ENCODE data around the gene MMP23B. TPM values are rescaled to one million over a fixed set of nuclear protein-coding genes. Genes with fewer than 3 reads are reported as not detected.

Gene MMP23B
- total and polyA plus RNA-seq, 2 donors from 2014 or later = 4.0 to 7.1 TPM

DNA sequence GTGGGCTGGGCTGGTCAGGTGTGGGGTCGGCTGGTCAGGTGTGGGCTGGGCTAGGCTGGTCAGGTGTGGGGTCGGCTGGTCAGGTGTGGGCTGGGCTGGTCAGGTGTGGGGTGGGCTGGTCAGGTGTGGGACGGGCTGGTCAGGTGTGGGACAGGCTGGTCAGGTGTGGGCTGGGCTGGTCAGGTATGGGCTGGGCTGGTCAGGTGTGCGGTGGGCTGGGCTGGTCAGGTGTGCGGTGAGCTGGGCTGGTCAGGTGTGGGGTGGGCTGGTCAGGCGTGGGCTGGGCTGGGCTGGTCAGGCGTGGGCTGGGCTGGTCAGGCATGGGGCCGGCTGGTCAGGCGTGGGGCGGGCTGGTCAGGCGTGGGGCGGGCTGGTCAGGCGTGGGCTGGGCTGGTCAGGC is 25.7 kb upstream of the MMP23B start:
- intact Hi-C loops (cut with DNase I) = no loop called here
- FAIRE-seq (no peak), DNase-seq (peak in 1 of 5 donors; percentile 47)
- H3K9me3 ChIP-seq (ENCODE audit: control insufficient read depth in 2 of 3, insufficient read depth in 1 of 3, low read length in 3 of 3) = no peaks in the 10 kb centered on the region
- H3K9ac ChIP-seq (ENCODE audit: low read length in 3 of 3) = no peak overlapping the region
- H3K4me1 ChIP-seq (ENCODE audit: control insufficient read depth in 2 of 3, insufficient read depth in 2 of 3, low read depth in 1 of 3, low read length in 3 of 3) = no peaks in the 10 kb centered on the region
- H3K27ac ChIP-seq (ENCODE audit: low read depth in 2 of 2, low read length in 2 of 2) = no peak overlapping the region
- H3K36me3 ChIP-seq (ENCODE audit: control insufficient read depth in 2 of 3, insufficient read depth in 3 of 3, low read length in 3 of 3) = no peaks in the 10 kb centered on the region
- no peaks in the 10 kb centered on the region for H3K27me3 ChIP-seq (ENCODE audit: control insufficient read depth, insufficient read depth, low read length)
- no peak for TF ChIP-seq CTCF (IDR thresholded peaks at IDR 0.05; ENCODE audit: borderline replicate concordance, extremely low read depth, insufficient read depth)
- H3K4me3 ChIP-seq (ENCODE audit: low read length in 3 of 3) = no peak overlapping the region

DNA sequence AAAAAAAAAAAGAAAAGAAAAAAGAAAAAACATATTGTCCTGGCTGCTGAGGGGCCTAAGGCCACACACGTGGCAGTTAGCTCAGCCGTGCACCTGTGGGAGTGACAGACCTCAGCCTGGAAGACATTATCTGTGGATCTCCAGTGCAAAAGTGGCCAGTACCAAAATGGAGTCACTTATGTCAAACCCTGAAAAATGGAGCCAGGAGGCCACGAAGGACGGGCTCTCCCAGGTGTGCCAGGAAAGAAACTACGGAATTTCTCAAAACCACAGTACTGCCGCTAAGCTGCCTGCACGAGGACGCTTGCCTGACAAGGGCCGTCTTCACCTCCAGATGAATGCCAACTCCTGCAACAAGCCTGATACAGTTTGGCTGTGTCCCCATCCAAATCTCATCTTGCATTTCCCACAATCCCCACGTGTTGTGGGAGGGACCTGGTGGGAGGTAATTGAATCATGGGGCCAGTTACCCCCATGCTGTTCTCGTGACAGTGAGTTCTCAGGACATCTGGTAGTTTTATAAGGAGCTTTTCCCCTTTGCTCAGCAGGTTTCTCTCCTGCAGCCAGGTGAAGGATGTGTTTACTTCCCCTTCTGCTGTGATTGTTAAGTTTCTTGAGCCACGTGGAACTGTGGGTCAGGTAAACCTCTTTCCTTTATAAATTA is 22.0 kb upstream of the MMP23B start:
- TF ChIP-seq CTCF (IDR thresholded peaks at IDR 0.05; ENCODE audit: borderline replicate concordance, extremely low read depth, insufficient read depth) = no peak
- Histone ChIP-seq H3K27me3 (ENCODE audit: control insufficient read depth, insufficient read depth, low read length) (no peaks in the 10 kb centered on the region), H3K4me1 (ENCODE audit: control insufficient read depth in 2 of 3, insufficient read depth in 2 of 3, low read depth in 1 of 3, low read length in 3 of 3) (peaks cover 0 to 13% (median 10%) of the 10 kb centered on the region in 3 donors), H3K36me3 (ENCODE audit: control insufficient read depth in 2 of 3, insufficient read depth in 3 of 3, low read length in 3 of 3) (no peaks in the 10 kb centered on the region), H3K9me3 (ENCODE audit: control insufficient read depth in 2 of 3, insufficient read depth in 1 of 3, low read length in 3 of 3) (no peaks in the 10 kb centered on the region), H3K4me3 (ENCODE audit: low read length in 3 of 3) (no peak overlapping the region), H3K9ac (ENCODE audit: low read length in 3 of 3) (no peak overlapping the region), H3K27ac (ENCODE audit: low read depth in 2 of 2, low read length in 2 of 2) (no peak overlapping the region)
- no peak for FAIRE-seq
- intact Hi-C loops (cut with DNase I) = no loop called here
- no peak for DNase-seq

- Histone ChIP-seq H3K27ac (ENCODE audit: low read depth in 2 of 2, low read length in 2 of 2) (no peak overlapping the region), H3K4me3 (ENCODE audit: low read length in 3 of 3) (no peak overlapping the region), H3K9me3 (ENCODE audit: control insufficient read depth in 2 of 3, insufficient read depth in 1 of 3, low read length in 3 of 3) (no peaks in the 10 kb centered on the region), H3K4me1 (ENCODE audit: control insufficient read depth in 2 of 3, insufficient read depth in 2 of 3, low read depth in 1 of 3, low read length in 3 of 3) (peaks cover 0 to 13% (median 10%) of the 10 kb centered on the region in 3 donors), H3K27me3 (ENCODE audit: control insufficient read depth, insufficient read depth, low read length) (no peaks in the 10 kb centered on the region), H3K36me3 (ENCODE audit: control insufficient read depth in 2 of 3, insufficient read depth in 3 of 3, low read length in 3 of 3) (no peaks in the 10 kb centered on the region), H3K9ac (ENCODE audit: low read length in 3 of 3) (no peak overlapping the region)
- peak in 1 of 5 donors; percentile 43 for DNase-seq
- TF ChIP-seq CTCF (IDR thresholded peaks at IDR 0.05; ENCODE audit: borderline replicate concordance, extremely low read depth, insufficient read depth) = no peak
- FAIRE-seq = no peak
- intact Hi-C loops (cut with DNase I) = no loop called here
Measured at GRCh38 chr1:1610796-1611195, 21.2 kb upstream of the MMP23B start.

GRCh38 chr1:1612104-1612400 is 19.9 kb upstream of the MMP23B start:
- intact Hi-C loops (cut with DNase I) = no loop called here
- H3K4me3 ChIP-seq (ENCODE audit: low read length in 3 of 3) = no peak overlapping the region
- peaks cover 0 to 20% (median 10%) of the 10 kb centered on the region in 3 donors for H3K4me1 ChIP-seq (ENCODE audit: control insufficient read depth in 2 of 3, insufficient read depth in 2 of 3, low read depth in 1 of 3, low read length in 3 of 3)
- H3K27ac ChIP-seq (ENCODE audit: low read depth in 2 of 2, low read length in 2 of 2) = no peak overlapping the region
- no peak for DNase-seq
- no peak for FAIRE-seq
- H3K36me3 ChIP-seq (ENCODE audit: control insufficient read depth in 2 of 3, insufficient read depth in 3 of 3, low read length in 3 of 3) = no peaks in the 10 kb centered on the region
- H3K9ac ChIP-seq (ENCODE audit: low read length in 3 of 3) = no peak overlapping the region
- no peak for TF ChIP-seq CTCF (IDR thresholded peaks at IDR 0.05; ENCODE audit: borderline replicate concordance, extremely low read depth, insufficient read depth)
- no peaks in the 10 kb centered on the region for H3K9me3 ChIP-seq (ENCODE audit: control insufficient read depth in 2 of 3, insufficient read depth in 1 of 3, low read length in 3 of 3)
- no peaks in the 10 kb centered on the region for H3K27me3 ChIP-seq (ENCODE audit: control insufficient read depth, insufficient read depth, low read length)

Measured in kidney (tissue), 14 donors.